ENCODE results near the gene OR2A7.
"Not testable (repeated sequence)": the region's sequence is repeated elsewhere in the genome, so short reads cannot be mapped to it uniquely, and the experiment has no call there.

Gene OR2A7

DNA sequence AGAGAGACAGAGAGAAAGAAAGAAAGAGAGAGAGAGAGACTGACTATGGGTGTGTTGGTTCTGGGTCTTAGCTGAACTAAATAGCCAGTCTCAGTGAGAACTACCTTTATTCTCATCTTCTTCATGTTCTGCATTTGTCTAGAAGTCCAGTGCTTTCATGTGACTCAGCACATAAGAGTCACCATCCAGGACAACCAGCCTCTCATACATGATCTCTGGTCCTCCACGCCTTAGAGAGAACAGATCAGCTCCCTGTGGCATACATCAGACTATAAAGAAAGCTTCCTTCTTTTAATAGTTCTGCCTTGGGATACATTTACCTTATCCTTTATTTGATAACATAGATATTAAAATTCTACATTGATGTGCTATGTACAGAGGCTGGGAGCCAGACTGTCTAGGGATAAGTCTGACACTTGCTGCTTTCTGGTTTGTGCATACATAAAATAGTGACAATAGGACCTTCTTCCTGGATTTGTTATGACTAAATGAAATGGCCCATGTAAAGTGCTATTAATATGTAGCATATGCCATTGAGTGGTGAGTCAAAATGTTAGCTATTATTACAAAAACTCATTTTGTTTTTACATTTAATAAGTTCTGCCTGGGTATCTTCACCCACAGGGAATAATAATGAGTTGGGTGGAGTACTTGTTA lies 16.8 kb downstream of the OR2A7 start:
- not testable (repeated sequence) for DNase-seq

DNA sequence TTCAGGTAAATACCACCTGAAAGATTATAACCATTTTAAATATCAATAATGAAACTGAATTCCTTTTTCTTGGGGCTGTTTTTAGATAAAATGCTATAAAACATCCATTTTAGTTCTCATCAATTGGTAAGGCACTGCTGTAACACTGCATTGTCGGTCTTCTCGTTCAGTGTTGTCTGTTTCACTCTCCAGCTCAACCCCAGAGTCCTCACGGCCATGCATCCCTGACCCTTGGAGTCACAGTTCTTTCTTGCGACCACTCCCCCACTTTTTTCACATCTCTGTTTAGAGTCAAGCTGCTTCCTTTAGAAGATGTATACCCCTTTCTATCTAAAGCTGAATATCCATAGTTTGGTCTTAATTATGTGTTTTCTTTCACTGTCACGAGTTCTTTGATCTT lies 17.6 kb downstream of the OR2A7 start:
- not testable (repeated sequence) for DNase-seq

DNA sequence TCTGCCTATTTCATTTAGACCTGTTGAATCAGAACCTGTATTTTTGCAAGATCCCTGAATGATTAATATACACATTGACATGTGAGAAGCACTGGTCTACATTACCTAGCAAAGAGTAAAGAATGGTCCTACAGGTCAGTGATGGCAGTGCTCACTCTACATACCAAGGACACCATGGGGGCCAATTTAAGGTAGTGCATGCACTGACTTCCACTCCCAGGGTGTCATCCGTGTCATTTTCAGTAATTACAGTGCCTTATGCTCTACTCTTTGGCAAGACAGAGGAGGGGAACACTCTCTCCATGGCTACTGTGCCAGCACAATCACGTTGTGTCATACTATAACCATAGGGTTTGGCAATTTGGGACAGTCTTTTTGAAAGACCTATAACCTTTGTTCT lies 19.2 kb downstream of the OR2A7 start:
- DNase-seq, result not testable (repeated sequence)

DNA sequence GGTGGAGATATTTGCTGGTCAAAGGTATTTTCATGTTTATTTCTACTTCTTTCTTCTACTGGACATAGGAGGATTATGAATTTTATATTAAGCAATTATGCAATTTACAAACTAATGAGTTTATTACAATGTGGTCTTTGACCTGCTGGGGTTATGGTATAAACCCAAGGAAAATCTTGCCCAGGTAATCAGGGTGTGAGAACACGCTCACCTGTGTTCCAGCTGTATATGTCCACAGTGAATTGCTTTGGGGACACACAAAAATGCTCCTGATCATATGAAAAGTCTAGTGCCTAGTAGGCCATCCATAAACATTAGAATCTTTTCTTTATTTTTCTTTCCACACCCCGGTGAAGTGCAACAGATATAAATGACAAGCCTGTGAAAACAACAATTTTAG lies 25.2 kb downstream of the OR2A7 start, which contains the start of gene OR2A42:
OR2A42 (minus strand) TSS at position 241 of the 400 bp plus-strand sequence. CDS start 6,762 bp downstream, outside the sequence.
- DNase-seq, result not testable (repeated sequence)

DNA sequence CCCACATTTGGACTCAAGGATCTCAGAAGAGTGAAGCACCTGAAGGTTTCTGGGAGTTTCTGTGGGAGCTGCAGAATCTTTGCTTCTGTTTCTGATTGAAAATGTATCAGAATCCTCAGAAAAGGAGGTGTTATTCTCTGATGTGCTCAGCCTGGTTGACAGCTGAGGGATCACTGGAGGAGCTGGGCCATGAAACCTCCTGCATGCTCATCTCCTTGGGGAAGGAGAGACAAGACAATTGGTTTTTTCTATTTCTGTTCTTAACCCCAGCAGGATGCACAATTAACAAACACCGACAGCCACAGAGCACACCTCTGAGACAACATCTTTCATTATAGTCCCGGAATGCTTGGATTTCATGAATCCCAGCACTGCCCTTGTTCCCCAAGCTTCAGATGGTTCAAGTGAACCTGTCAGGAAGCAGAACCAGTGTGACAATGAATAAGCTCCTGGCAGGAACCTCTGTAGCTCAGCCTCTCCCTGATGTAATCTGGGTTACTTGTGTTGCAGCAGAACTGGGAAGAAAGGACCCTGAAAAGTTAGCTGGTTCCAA lies 26.0 kb downstream of the OR2A7 start:
- DNase-seq, result not testable (repeated sequence)

DNA sequence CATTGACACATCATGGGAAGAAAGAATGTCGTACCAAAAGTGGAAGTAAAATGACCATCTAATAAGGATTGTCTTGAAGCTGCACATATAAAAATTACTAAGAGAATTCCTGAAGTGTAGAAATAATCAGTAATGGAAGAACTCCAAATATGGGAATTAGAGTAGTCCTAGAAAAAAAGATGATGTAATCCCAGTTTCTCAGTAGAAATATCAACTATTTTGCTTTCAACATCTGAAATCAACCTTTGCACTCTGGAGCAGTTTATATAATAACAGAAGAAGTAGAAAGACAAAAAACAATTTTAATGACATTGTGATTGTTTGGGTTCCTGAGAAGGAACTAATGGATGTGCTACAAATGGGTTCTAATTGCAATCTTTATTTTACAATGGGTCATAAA lies 31.6 kb downstream of the OR2A7 start:
- DNase-seq, result not testable (repeated sequence)

DNA sequence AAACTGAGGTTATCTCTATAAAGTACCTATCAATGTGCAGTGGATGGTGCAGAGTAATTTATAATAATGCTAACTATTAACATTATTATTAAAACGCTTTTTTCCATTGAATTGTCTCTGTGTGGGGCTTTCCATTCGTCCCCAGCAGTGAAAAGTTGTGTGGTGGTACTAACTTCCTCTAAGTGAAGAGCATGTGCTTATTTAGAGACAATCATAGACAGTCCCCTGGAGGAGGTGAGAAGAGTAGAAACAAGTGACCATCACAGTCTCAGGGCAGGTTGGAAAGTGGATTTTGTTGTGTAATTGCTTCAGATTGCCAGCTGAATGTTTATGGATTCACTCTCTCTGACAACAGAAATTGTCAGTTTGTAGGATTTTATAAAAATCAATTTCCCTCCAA lies 33.6 kb downstream of the OR2A7 start:
- not testable (repeated sequence) for DNase-seq

DNA sequence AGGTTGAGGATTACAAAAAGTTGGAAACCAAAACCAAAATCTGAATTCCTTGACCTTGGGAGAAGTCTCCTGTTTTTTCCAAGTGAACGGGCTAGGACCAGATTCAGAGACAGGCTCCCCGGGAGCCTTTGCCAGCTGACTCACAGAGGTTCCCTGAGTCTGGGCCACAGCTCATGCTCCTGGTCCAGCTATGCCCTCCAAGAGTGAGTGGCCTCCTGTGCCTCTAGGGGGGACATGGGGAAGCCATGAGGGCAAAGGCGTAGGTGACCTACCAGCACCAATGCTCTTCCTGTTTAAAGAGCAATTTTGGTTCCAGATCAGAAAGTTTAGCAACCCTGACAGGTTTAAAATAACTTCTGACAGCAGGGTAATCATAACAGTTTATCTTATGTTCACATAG lies 35.8 kb downstream of the OR2A7 start:
- DNase-seq, result not testable (repeated sequence)

DNA sequence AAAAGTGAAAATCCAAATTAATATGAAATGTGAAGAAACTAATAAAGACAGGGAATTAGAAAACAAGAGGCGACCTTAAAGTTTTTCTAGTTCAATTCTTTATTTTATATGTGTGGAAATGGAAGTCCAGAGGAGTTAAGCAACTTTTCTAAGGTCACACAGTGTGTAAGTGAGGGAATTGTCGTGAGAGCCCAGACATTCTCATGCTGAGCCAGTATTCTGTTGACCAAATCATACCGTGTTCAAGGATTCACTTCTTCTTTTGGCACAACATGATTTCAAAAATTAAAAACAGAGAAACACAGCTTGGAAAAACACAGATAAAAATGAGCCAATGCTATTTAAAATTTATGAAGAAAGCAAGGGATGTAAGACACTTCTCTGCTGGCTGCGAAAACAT lies 37.7 kb downstream of the OR2A7 start:
- not testable (repeated sequence) for DNase-seq

DNA sequence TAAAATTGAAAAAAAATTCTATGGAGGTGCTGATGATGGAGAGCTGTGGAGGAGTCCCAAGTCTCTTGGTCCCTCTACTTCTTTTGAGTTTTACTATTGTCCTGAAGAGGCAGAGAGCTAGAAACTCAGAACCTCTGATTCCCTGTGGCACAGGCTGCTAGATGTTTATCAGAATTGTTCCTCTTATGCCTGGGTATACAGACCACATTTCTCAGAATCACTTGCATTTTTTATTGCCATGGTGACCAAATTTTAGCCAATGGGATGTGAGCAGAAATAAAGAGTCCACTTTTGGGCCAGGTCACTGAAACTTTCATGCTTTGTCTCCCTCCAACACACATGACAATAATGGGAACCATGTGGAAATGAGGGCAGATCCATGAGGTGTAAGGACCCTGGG lies 40.9 kb downstream of the OR2A7 start:
- DNase-seq, result not testable (repeated sequence)

DNA sequence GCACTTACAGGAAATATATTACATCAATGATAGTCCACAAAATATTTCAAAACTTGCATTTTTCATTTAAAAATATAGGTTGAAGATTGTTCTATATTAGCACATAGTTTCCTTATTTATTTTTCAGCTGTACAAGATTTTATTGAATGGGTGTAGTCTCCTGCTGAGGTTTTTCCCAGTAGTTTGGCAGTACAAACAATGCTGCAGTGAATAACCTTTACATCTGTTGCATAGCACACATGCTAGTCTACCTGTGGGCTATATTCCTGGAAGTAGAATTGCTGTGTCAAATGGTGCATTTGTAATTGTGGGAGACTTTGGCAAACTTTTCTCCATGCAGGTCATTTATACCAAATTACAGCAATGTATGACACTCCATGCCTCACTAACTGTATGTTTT lies 44.1 kb downstream of the OR2A7 start:
- not testable (repeated sequence) for DNase-seq

DNA sequence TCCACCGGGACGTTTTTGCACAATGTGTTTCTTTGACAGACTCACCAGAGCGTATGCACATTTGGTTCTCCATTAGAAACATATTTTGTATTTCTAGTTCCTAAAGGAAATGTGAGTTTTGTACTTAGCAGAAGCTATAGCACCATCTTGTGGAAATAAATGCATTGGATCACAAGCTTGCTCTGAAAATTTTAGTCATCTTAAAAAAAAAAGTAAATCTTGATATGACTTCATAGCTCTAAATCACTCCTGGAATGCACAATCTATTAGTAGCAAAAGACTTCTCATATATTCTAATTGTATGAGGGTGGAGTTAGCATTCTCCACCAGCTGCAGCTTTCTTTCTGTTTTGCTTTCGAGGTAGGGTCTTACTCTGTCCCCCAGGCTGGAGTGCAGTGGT lies 45.4 kb downstream of the OR2A7 start:
- not testable (repeated sequence) for DNase-seq

DNA sequence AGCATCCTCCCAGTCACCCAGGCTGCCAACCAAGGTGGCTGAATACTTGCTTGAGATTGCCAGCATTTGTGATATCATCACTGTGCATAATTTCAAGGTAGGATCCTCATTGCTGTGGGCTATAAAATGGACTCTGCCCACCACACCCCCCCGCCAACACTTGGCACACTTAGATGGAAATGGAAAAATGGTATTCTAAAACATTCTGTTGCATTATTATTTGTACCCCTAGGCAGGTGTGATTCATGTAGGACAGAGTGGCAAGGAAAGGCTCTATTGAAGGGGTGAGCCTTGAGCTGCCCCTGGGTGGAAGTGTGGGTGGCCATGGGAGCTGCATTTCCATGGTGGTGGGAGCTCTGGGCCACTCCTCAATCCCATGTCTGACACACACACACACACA lies 46.0 kb downstream of the OR2A7 start:
- DNase-seq, result not testable (repeated sequence)

DNA sequence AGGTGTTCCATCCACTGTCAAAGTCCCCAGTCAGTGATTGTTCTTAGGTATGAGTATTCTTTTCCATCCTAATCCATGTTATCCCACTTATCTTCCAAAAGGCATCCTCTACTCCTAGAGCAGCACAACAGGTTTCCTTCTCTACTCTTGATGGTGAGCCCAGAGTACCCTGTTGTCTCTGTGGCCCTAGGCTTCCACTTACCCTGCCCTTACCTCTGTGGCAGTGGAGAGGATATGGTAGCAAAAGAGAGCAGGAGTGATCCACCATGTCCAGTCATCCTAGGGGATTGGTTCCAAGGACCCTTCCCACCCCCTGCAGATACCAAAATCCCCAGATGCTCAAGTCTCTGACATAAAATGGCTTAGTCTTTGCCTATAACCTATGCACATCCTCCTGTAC lies 47.4 kb downstream of the OR2A7 start:
- DNase-seq, result not testable (repeated sequence)
